OCI-LY1 (cell line): ENCODE data around the gene NDUFB6.

Experiments
- EZH2 ChIP-seq: fragments of 200-600 bp; sonication (generic), shearing (Covaris generic); IDR thresholded peaks from 2 replicates; pipeline ENCODE4 v1.8.0; 2017; ENCODE audit warnings: borderline replicate concordance, mixed run types, mild to moderate bottlenecking, antibody characterized with exemption, low read length, moderate library complexity, mixed read lengths
- TF ChIP-seq, protein P1 (sequence below): fragments of 200-600 bp; sonication (generic), shearing (Covaris generic); IDR thresholded peaks from 2 replicates; pipeline ENCODE4 v1.5.1; 2017; ENCODE audit warnings: mild to moderate bottlenecking, antibody characterized with exemption, low read length, moderate library complexity, mixed read lengths

DNA sequence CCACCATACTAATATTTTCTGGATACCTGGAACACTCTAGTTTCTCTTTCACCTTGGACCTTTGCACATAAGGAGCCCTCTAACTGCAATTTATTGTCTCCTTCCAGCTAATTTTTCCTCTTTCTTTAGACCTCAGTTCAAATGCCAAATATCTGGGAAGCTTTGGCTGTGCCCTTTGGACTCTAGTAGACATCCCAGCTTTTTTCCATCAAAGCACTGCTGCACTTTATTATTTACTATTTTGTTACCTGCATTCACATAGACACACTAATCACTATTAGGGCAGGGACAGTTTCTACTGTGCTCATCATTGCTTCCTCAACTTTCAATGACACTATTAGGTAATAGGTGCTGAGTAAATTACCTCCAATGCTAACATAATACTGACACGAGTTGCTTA is 49.0 kb downstream of the NDUFB6 start:
- TF ChIP-seq, protein P1, sequence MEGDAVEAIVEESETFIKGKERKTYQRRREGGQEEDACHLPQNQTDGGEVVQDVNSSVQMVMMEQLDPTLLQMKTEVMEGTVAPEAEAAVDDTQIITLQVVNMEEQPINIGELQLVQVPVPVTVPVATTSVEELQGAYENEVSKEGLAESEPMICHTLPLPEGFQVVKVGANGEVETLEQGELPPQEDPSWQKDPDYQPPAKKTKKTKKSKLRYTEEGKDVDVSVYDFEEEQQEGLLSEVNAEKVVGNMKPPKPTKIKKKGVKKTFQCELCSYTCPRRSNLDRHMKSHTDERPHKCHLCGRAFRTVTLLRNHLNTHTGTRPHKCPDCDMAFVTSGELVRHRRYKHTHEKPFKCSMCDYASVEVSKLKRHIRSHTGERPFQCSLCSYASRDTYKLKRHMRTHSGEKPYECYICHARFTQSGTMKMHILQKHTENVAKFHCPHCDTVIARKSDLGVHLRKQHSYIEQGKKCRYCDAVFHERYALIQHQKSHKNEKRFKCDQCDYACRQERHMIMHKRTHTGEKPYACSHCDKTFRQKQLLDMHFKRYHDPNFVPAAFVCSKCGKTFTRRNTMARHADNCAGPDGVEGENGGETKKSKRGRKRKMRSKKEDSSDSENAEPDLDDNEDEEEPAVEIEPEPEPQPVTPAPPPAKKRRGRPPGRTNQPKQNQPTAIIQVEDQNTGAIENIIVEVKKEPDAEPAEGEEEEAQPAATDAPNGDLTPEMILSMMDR = no peak
- no peak for TF ChIP-seq EZH2
